22Rv1 (cell line): Measurements from ENCODE around the gene APBA1.

ENCODE experiments used
- ZFX ChIP-seq: fragments of 450-650 bp; IDR thresholded peaks from 2 replicates; pipeline ENCODE4 v1.6.1; 2017; ENCODE audit warnings: antibody characterized with exemption, borderline replicate concordance
- TF ChIP-seq, protein P1 (sequence below): fragments of 450-650 bp; IDR thresholded peaks from 2 replicates; pipeline ENCODE4 v1.5.1; 2017; ENCODE audit warnings: mild to moderate bottlenecking

DNA sequence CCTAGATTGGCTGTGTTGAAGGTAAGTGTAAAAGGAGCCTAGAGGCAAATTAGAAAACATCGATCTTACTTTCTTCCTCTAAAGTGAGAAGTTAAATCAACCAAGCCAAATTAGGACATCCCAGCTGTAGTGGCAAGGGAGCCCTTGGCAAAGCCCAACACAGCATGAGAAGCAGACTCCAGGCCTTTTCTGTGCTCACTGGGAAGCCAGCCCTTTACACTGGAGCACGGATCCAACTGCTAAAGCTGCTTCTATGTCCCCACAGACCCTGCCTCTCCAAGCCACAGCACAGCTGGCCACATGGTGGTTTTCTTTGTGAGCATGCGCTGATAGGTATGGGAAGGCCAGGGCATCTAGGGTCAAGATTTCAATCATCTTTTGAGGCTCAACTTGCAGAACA lies 94.1 kb downstream of the APBA1 start:
- TF ChIP-seq, protein P1, sequence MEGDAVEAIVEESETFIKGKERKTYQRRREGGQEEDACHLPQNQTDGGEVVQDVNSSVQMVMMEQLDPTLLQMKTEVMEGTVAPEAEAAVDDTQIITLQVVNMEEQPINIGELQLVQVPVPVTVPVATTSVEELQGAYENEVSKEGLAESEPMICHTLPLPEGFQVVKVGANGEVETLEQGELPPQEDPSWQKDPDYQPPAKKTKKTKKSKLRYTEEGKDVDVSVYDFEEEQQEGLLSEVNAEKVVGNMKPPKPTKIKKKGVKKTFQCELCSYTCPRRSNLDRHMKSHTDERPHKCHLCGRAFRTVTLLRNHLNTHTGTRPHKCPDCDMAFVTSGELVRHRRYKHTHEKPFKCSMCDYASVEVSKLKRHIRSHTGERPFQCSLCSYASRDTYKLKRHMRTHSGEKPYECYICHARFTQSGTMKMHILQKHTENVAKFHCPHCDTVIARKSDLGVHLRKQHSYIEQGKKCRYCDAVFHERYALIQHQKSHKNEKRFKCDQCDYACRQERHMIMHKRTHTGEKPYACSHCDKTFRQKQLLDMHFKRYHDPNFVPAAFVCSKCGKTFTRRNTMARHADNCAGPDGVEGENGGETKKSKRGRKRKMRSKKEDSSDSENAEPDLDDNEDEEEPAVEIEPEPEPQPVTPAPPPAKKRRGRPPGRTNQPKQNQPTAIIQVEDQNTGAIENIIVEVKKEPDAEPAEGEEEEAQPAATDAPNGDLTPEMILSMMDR: no peak
- no peak for TF ChIP-seq ZFX
